Muscle of leg (tissue), 9 donors: ENCODE data around the gene ZNF408. TPM values are rescaled to one million over a fixed set of nuclear protein-coding genes. Genes with fewer than 3 reads are reported as not detected.

Source experiments
- polyA plus RNA-seq, 8 donors: library from polyadenylated mRNA; unstranded; fragments of 120-200 nt; gene quantifications; one replicate each; pipeline versions ENCODE4 v1.2.1 to v1.2.3, GENCODE V29; 2013; ENCODE audit warnings: inconsistent platforms in 1 of 8, low replicate concordance in 1 of 8; ENCODE audit not compliant: insufficient read length in 8 of 8, insufficient read depth in 1 of 8
- total RNA-seq: library from RNA; stranded (reverse); fragments of 120-200 nt; gene quantifications from one replicate; pipeline ENCODE4 v1.2.4, GENCODE V29; 2013

ZNF408 gene
- total and polyA plus RNA-seq, 9 donors, result 5.8 to 14.8 (median 8.3) TPM

Other genes with a start within 250 kb of the ZNF408 start
- 15.8 TPM for gene AMBRA1, start 107.0 kb upstream of the ZNF408 start, total RNA-seq
- 10 to 100 TPM in 7 of 8 donors, 1 to 10 TPM in 1; 9.6 to 15.4 (median 13.4) TPM for gene AMBRA1, start 107.0 kb upstream of the ZNF408 start, polyA plus RNA-seq
- gene HARBI1, start 83.8 kb upstream of the ZNF408 start, total RNA-seq, result 2.3 TPM
- gene HARBI1, start 83.8 kb upstream of the ZNF408 start, polyA plus RNA-seq, result 1 to 10 TPM; 2.3 to 3.5 (median 2.8) TPM
- 20.3 TPM for gene ATG13, start 83.5 kb upstream of the ZNF408 start, total RNA-seq
- 10 to 100 TPM; 28.1 to 38.6 (median 34.8) TPM for gene ATG13, start 83.5 kb upstream of the ZNF408 start, polyA plus RNA-seq
- gene ARHGAP1, start 412 bp upstream of the ZNF408 start, total RNA-seq, result 14.9 TPM
- 10 to 100 TPM; 31.4 to 49.8 (median 38.6) TPM for gene ARHGAP1, start 412 bp upstream of the ZNF408 start, polyA plus RNA-seq
- gene F2, start 18.2 kb downstream of the ZNF408 start, total RNA-seq, result 0.13 TPM
- gene F2, start 18.2 kb downstream of the ZNF408 start, polyA plus RNA-seq, result 1 to 10 TPM in 1 of 8 donors, under 1 TPM in 1, not detected in 6; 0.41 to 1.4 TPM
- gene CKAP5, start 145.2 kb downstream of the ZNF408 start, total RNA-seq, result 45.5 TPM
- 10 to 100 TPM; 43.7 to 72.1 (median 61.0) TPM for gene CKAP5, start 145.2 kb downstream of the ZNF408 start, polyA plus RNA-seq
- 11.1 TPM for gene LRP4, start 217.5 kb downstream of the ZNF408 start, total RNA-seq
- gene LRP4, start 217.5 kb downstream of the ZNF408 start, polyA plus RNA-seq, result 10 to 100 TPM; 18.9 to 30.3 (median 22.8) TPM
- gene CSTPP1, start 235.7 kb downstream of the ZNF408 start, total RNA-seq, result 14.1 TPM
- gene CSTPP1, start 235.7 kb downstream of the ZNF408 start, polyA plus RNA-seq, result 10 to 100 TPM; 18.5 to 23.9 (median 23.2) TPM